Measurements from ENCODE around the gene TBC1D32.
"Not testable (repeated sequence)": the region's sequence is repeated elsewhere in the genome, so short reads cannot be mapped to it uniquely, and the experiment has no call there.

Gene TBC1D32

GRCh38 chr6:121302882-121303281, 31.4 kb downstream of the TBC1D32 start:
- peaks cover 18% of the 10 kb centered on the region for H3K36me3 Mint-ChIP-seq (ENCODE audit: low read depth)
- H3K4me1 Mint-ChIP-seq, result no peaks in the 10 kb centered on the region

GRCh38 chr6:121301156-121301555, 33.1 kb downstream of the TBC1D32 start:
- not testable (repeated sequence) for H3K27me3 Mint-ChIP-seq (ENCODE audit: low read depth); H3K4me1 Mint-ChIP-seq; H3K9me3 Mint-ChIP-seq; H3K4me3 Mint-ChIP-seq; H3K27ac Mint-ChIP-seq
- peaks cover 18% of the 10 kb centered on the region for H3K36me3 Mint-ChIP-seq (ENCODE audit: low read depth)

More at GRCh38 chr6:121302882-121303281, 31.4 kb downstream of the TBC1D32 start:
- no peak for TF ChIP-seq CTCF (IDR thresholded peaks at IDR 0.05; ENCODE audit: unreplicated experiment in 3 of 3)
- Mint-ChIP-seq H3K9me3 (no peaks in the 10 kb centered on the region), H3K27ac (no peak overlapping the region), H3K27me3 (ENCODE audit: low read depth) (no peaks in the 10 kb centered on the region), H3K4me3 (no peak overlapping the region)

GRCh38 chr6:121297694-121298093, 36.6 kb downstream of the TBC1D32 start:
- H3K27ac Mint-ChIP-seq, result no peak overlapping the region
- no peaks in the 10 kb centered on the region for H3K9me3 Mint-ChIP-seq
- no peaks in the 10 kb centered on the region for H3K4me1 Mint-ChIP-seq
- peaks cover 30% of the 10 kb centered on the region for H3K36me3 Mint-ChIP-seq (ENCODE audit: low read depth)
- H3K27me3 Mint-ChIP-seq (ENCODE audit: low read depth), result no peaks in the 10 kb centered on the region
- TF ChIP-seq CTCF (IDR thresholded peaks at IDR 0.05; ENCODE audit: unreplicated experiment in 3 of 3), result no peak
- no peak overlapping the region for H3K4me3 Mint-ChIP-seq

- TF ChIP-seq CTCF (IDR thresholded peaks at IDR 0.05; ENCODE audit: unreplicated experiment in 3 of 3), result no peak
- Mint-ChIP-seq H3K4me3 (no peak overlapping the region), H3K4me1 (no peaks in the 10 kb centered on the region), H3K9me3 (peaks cover 21% of the 10 kb centered on the region), H3K27me3 (ENCODE audit: low read depth) (no peaks in the 10 kb centered on the region), H3K36me3 (ENCODE audit: low read depth) (peaks cover 42% of the 10 kb centered on the region), H3K27ac (no peak overlapping the region)
Measured at GRCh38 chr6:121285041-121285440, 49.2 kb downstream of the TBC1D32 start.

GRCh38 chr6:121274666-121275295, 59.5 kb downstream of the TBC1D32 start:
- Mint-ChIP-seq H3K4me1 (no peaks in the 10 kb centered on the region), H3K27ac (no peak overlapping the region)
- TF ChIP-seq CTCF (IDR thresholded peaks at IDR 0.05; ENCODE audit: unreplicated experiment in 3 of 3), result no peak

GRCh38 chr6:121263742-121264141, 70.5 kb downstream of the TBC1D32 start:
- Mint-ChIP-seq H3K27ac (no peak overlapping the region), H3K4me3 (no peak overlapping the region), H3K9me3 (peaks cover 55% of the 10 kb centered on the region), H3K4me1 (no peaks in the 10 kb centered on the region), H3K36me3 (ENCODE audit: low read depth) (peaks cover 81% of the 10 kb centered on the region), H3K27me3 (ENCODE audit: low read depth) (no peaks in the 10 kb centered on the region)
- TF ChIP-seq CTCF (IDR thresholded peaks at IDR 0.05; ENCODE audit: unreplicated experiment in 3 of 3), result no peak

More at GRCh38 chr6:121274666-121275295, 59.5 kb downstream of the TBC1D32 start:
- H3K36me3 Mint-ChIP-seq (ENCODE audit: low read depth), result peaks cover 42% of the 10 kb centered on the region
- no peaks in the 10 kb centered on the region for H3K27me3 Mint-ChIP-seq (ENCODE audit: low read depth)
- no peak overlapping the region for H3K4me3 Mint-ChIP-seq
- peaks cover 24% of the 10 kb centered on the region for H3K9me3 Mint-ChIP-seq

All from nephron (organoid).